HG02759 (cell line): ENCODE results near the gene MBD3L2B.
A peak's percentile ranks its signal among the peaks of the same experiment; 100 is the strongest.
"Not testable (repeated sequence)": the region's sequence is repeated elsewhere in the genome, so short reads cannot be mapped to it uniquely, and the experiment has no call there.

Experiments used
- ATAC-seq: cut with Tn5 transposase; IDR thresholded peaks from one replicate; pipeline ENCODE4 v1.9.1; 2021; ENCODE audit warnings: mild to moderate bottlenecking, moderate library complexity; ENCODE audit not compliant: unreplicated experiment

MBD3L2B gene

DNA sequence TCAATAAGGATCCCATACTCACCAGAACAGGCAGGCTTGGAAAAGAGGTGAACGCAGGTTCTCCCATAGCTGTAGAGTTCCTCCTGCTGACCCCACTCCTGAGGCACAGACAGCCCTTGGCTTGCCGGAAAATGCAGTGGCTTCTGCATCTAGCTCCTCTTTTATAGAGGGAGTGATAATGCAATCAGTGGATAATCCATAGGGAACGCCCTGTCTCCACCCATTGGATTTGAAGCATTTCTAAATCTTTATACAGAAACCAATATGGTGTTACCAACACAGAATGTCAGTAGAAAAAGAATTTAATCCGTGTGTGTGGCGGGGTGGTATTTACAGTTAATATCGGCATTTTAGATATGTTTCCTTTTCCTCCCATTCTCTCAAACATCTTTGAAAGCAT, at the start of gene MBD3L2B:
MBD3L2B (minus strand) TSS at position 101 of the 400 bp plus-strand sequence; CDS start at position 67, 34 bp downstream.
- ATAC-seq = not testable (repeated sequence)

- no peak for ATAC-seq
Measured at GRCh38 chr19:7069904-7070226, 48.6 kb upstream of the MBD3L2B start.

GRCh38 chr19:7069042-7069903, 48.0 kb upstream of the MBD3L2B start, which contains the start of gene ZNF557:
TSS of gene ZNF557 (plus strand) at chr19:7069703. CDS start at chr19:7075075, 5,372 bp downstream.
- ATAC-seq = peak; percentile 92

DNA sequence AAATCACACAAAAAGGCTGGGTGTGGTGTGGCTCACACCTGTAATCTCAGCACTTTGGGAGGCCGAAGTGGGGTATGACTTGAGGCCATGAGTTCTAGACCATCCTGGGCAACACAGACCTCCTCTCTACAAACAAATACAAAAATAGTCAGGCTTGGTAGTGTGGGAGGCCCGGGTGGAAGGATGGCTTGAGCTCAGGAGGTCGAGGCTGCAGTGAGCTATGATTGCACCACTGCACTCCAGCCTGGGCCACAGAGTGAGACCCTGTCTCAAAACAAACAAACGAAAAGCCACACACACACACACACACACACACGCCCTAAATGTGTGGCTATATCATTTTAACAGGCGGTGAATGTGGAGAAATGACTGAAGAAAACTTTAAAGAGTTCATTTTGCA, 47.4 kb upstream of the MBD3L2B start:
- ATAC-seq = no peak

DNA sequence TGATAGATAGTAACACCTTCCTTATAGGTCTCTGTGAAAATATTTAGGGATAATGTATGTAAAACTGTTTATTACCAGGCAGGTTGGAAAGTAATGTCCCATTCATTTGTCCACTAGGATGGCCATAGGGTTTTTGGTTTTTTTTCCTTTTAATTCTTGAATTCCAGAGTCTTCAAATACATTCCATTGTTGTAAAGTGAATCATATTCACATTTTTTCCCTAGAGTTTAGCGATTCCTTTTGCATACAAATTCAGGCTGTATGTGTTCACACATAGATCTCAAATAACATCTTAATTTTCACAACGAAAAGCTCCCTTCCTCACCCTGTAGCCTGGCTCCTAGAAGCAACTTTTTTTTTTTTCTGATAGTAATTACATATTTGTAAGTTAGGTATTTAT, 46.5 kb upstream of the MBD3L2B start:
- no peak for ATAC-seq

- not testable (repeated sequence) for ATAC-seq
Measured at GRCh38 chr19:7067122-7067521, 45.9 kb upstream of the MBD3L2B start.

- no peak for ATAC-seq
Measured at GRCh38 chr19:7063764-7064418, 42.7 kb upstream of the MBD3L2B start.

DNA sequence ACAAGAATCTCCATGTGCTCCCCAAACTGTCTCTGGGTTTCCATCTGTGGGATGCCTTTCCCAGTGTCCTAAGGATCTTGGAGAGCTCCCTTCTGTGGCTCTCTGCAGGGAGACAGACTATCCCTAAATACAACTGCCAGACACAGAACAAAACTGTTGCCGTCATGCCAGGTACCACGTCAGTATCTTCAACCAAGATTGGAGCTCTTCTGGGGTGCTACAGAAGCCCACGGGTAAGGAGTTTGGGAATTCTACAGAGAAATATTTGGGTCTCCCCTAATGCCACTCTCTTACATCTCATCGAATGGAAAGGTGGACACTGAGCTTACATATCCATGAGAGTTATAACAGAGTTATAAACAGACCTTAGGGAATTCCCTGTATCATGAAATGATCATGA, 42.1 kb upstream of the MBD3L2B start:
- no peak for ATAC-seq

DNA sequence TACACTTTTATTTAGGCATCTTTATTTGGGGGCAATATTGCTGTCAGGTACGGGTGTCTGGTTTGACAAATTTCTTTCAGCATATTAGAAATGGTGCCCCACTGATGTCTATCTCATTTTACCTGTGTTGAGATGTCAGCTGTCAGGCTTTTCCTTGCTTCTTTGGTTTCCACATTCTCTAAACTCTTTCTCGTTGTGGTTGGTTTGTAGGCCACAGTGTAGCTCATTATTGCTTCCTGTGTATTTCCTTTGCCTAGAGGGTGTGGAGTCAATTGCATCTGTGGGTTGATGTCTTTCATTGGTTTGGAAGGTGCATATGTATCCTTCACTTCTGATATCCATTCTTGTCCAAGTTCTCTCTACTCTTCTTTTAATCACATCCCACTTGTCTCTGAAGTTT, 38.7 kb upstream of the MBD3L2B start:
- ATAC-seq = not testable (repeated sequence)

- ATAC-seq = not testable (repeated sequence)
Measured at GRCh38 chr19:7058576-7058975, 37.3 kb upstream of the MBD3L2B start, which contains the start of gene MBD3L3. TSS of gene MBD3L3 (minus strand) at chr19:7058676. CDS start at chr19:7058605, 71 bp downstream.

DNA sequence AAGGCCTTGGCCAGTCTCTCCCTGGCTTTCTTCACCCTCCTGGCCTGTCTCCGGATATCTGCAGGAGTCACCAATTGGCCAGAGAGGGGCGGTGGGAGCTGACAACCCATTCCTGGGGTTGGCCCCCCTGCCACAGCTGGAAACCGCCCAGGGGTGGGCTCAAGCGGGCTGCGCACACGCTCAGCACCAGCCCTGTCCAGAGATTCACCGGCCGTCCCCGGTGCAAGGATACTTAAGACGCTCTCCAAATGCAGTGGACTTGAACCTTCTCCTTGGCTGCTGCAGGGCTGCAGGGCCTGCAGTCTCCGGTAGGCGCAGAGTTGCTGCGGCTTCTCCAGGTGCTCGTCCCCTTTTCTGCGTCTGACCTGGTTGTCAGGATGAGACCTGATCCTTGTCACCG, 35.1 kb upstream of the MBD3L2B start:
- not testable (repeated sequence) for ATAC-seq

DNA sequence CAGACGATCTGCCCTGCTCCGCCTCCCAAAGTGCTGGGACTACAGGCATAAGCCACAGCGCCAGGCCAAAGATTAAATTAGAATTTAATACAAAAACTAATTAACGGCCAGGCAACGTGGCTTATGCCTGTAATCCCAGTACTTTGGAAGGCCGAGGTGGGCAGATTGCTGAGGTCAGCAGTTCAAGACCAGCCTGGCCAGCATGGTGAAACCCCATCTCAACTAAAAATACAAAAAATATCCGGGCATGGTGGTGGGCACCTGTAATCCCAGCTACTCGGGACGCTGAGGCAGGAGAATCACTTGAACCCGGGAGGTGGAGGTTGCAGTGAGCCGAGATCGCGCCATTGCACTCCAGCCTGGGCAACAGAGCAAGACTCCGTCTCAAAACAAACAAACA, 34.4 kb upstream of the MBD3L2B start:
- ATAC-seq = not testable (repeated sequence)

- not testable (repeated sequence) for ATAC-seq
Measured at GRCh38 chr19:7054635-7055368, 33.6 kb upstream of the MBD3L2B start.

- not testable (repeated sequence) for ATAC-seq
Measured at GRCh38 chr19:7052896-7053295, 31.7 kb upstream of the MBD3L2B start.

DNA sequence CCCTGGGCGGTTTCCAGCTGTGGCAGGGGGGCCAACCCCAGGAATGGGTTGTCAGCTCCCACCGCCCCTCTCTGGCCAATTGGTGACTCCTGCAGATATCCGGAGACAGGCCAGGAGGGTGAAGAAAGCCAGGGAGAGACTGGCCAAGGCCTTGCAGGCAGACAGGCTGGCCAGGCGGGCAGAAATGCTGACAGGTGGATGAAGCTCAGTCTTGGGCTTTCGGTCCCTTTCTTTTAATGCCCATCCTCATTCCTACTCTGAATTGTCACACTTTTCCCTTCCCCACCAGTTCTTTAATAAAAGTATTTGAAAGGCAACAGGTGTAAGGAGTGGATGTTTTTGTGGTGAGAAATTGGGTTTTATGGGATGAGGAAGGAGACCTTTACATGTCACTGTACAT, 30.2 kb upstream of the MBD3L2B start:
- not testable (repeated sequence) for ATAC-seq

GRCh38 chr19:7049021-7049420, 27.8 kb upstream of the MBD3L2B start, which contains the start of gene MBD3L2:
TSS of gene MBD3L2 (plus strand) at chr19:7049321. CDS start at chr19:7049374, 53 bp downstream.
- ATAC-seq = not testable (repeated sequence)

GRCh38 chr19:7041563-7041962, 20.3 kb upstream of the MBD3L2B start:
- not testable (repeated sequence) for ATAC-seq

GRCh38 chr19:7040079-7040478, 18.8 kb upstream of the MBD3L2B start, which contains the start of gene MBD3L4:
TSS of gene MBD3L4 (minus strand) at chr19:7040179. CDS start at chr19:7040144, 35 bp downstream.
- ATAC-seq = not testable (repeated sequence)

DNA sequence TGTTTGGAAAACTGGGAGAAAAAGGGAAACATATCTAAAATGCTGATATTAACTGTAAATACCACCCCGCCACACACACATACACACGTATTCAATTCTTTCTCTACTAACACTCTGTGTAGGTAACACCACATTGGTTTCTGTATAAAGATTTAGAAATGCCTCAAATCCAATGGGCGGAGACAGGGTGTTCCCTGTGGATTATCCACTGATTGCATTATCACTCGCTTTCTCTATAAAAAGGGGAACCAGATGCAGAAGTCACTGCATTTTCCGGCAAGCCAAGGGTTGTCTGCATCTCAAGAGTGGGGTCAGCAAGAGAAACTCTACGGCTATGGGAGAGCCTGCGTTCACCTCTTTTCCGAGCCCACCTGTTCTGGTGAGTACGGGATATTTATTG, 9.0 kb upstream of the MBD3L2B start, which contains the start of gene MBD3L5:
MBD3L5 (plus strand) TSS at position 301 of the 400 bp plus-strand sequence; CDS start at position 335, 34 bp downstream.
- ATAC-seq = not testable (repeated sequence)

- not testable (repeated sequence) for ATAC-seq
Measured at GRCh38 chr19:7028790-7029189, 7.6 kb upstream of the MBD3L2B start.

DNA sequence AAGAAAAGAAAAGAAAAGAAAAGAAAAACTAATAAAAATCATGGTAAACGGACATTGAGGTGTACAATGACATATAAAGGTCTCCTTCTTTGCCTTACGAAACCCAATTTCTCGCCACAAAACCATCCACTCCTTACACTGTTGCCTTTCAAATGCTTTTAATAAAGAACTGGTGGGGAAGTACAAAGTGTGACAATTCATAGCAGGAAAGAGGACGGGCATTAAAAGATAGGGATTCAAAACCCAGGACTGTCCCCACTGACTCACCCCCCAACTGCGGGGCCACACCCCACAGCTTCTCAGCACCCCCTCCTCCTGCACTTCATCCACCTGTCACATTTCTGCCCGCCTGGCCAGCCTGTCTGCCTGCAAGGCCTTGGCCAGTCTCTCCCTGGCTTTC, 2.4 kb downstream of the MBD3L2B start:
- ATAC-seq = no peak
